ENCODE data around the gene COX7B2.

Gene COX7B2

GRCh38 chr4:46886711-46887110 is 22.3 kb downstream of the COX7B2 start:
- no peak for DNase-seq

GRCh38 chr4:46878641-46879040 is 30.4 kb downstream of the COX7B2 start:
- DNase-seq: no peak

GRCh38 chr4:46874811-46875210 is 34.2 kb downstream of the COX7B2 start:
- no peak for DNase-seq

- no peak for DNase-seq
Observed at GRCh38 chr4:46870411-46870810, 38.6 kb downstream of the COX7B2 start.

- DNase-seq: no peak
Observed at GRCh38 chr4:46856333-46856732, 52.7 kb downstream of the COX7B2 start.

GRCh38 chr4:46852800-46853199 is 56.2 kb downstream of the COX7B2 start:
- DNase-seq: no peak

- no peak for DNase-seq
Observed at GRCh38 chr4:46850026-46850425, 59.0 kb downstream of the COX7B2 start.

- DNase-seq: peak; percentile 1
Observed at GRCh38 chr4:46844325-46844917, 64.6 kb downstream of the COX7B2 start.

- peak; percentile 28 for DNase-seq
Observed at GRCh38 chr4:46839128-46839527, 69.9 kb downstream of the COX7B2 start.

GRCh38 chr4:46837639-46838038 is 71.4 kb downstream of the COX7B2 start:
- DNase-seq: no peak

- no peak for DNase-seq
Observed at GRCh38 chr4:46836584-46836983, 72.5 kb downstream of the COX7B2 start.

GRCh38 chr4:46830971-46831454 is 78.0 kb downstream of the COX7B2 start:
- no peak for DNase-seq

GRCh38 chr4:46820154-46820553 is 88.9 kb downstream of the COX7B2 start:
- no peak for DNase-seq

- no peak for DNase-seq
Observed at GRCh38 chr4:46819095-46819494, 90.0 kb downstream of the COX7B2 start.

GRCh38 chr4:46818604-46819003 is 90.4 kb downstream of the COX7B2 start:
- no peak for DNase-seq

GRCh38 chr4:46817806-46818205 is 91.2 kb downstream of the COX7B2 start:
- DNase-seq: no peak

GRCh38 chr4:46804781-46805413 is 104.1 kb downstream of the COX7B2 start:
- DNase-seq: no peak

GRCh38 chr4:46793036-46793435 is 116.0 kb downstream of the COX7B2 start:
- DNase-seq: no peak

- DNase-seq: no peak
Observed at GRCh38 chr4:46781434-46782092, 127.5 kb downstream of the COX7B2 start.

- DNase-seq: no peak
Observed at GRCh38 chr4:46765465-46765864, 143.6 kb downstream of the COX7B2 start.

GRCh38 chr4:46730075-46730474 is 179.0 kb downstream of the COX7B2 start:
- no peak for DNase-seq

GRCh38 chr4:46720055-46720454 is 189.0 kb downstream of the COX7B2 start:
- DNase-seq: no peak

GRCh38 chr4:46717950-46718349 is 191.1 kb downstream of the COX7B2 start:
- DNase-seq: no peak

GRCh38 chr4:46715468-46715867 is 193.6 kb downstream of the COX7B2 start:
- no peak for DNase-seq
